NCI-H128 (cell line): ENCODE data around the gene TRIM15.
"Not testable (repeated sequence)": the region's sequence is repeated elsewhere in the genome, so short reads cannot be mapped to it uniquely, and the experiment has no call there.

Source experiments
- DNase-seq: peaks from one replicate; lab custom pipeline; 2025; ENCODE audit not compliant: unreplicated experiment; lab: John Stamatoyannopoulos, UW

The TRIM15 gene

DNA sequence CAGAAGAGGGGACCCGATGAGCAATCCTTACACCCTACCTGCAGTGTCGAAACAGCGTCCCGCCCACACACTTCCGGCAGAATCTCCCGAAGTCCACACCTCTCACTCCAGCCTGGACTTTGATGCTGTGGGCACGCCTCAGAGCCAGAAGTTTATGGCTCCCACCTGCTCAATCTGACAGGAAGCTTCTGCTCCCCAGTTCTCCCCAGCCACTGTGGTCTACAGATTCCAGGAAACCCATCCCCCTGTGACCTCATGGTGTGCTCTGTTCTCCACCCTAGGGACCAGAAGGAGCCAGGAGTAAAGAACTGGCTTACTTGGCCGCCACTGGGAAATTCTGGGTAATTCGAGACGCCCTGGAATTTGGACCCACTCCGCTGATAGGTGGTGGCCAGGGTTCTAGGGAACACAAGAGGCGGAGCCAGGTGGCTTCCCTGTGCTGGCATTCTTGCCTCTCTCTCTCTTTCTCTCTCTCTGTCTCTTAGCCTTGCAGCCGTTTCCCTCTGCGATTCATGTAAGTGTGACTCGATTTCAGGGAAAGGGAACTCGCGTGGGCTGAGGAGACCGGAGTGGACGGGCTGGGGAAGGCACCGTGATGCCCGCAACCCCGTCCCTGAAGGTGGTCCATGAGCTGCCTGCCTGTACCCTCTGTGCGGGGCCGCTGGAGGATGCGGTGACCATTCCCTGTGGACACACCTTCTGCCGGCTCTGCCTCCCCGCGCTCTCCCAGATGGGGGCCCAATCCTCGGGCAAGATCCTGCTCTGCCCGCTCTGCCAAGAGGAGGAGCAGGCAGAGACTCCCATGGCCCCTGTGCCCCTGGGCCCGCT is at the start of gene TRIM15:
TRIM15 (plus strand) TSS at position 457 of the 828 bp plus-strand sequence; CDS start at position 596, 139 bp downstream.
- DNase-seq, result no peak

DNA sequence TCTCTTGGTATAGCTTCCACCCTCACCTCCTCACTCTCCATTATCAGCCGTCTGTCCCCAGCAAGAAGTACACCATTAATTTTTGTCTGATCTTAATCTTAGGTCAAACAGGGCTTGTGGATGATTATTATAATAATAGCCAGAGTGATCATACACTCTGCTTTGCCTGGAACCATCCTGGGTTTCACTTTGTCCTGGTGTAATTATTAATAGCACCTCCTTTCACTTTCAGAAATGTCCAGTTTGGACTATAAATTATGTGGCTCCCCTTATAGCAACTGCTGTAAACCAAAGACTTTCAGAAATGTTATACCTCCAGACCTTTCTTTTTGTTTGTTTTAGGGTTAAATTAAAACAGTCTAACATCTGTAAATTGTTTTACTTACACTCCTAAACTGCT is 49.5 kb upstream of the TRIM15 start:
- DNase-seq, result no peak

DNA sequence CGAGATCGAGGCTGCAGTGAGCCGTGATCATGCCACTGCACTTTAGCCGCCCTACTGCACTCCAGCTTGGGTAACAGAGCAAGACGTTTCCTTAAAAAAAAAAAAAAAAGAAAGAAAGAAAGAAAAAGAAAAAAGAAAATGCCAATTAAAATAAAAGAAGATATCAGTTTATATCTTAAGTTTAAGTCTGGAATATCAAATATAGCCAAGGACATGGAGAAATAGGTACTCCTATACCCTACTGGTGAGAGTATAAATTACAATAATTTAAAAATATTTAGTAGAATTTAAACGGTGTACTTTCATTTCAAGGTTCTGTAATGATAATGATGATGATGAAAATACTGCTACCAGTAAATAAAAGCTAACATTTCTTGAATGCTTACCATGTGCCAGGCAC is 46.6 kb upstream of the TRIM15 start:
- DNase-seq, result no peak

DNA sequence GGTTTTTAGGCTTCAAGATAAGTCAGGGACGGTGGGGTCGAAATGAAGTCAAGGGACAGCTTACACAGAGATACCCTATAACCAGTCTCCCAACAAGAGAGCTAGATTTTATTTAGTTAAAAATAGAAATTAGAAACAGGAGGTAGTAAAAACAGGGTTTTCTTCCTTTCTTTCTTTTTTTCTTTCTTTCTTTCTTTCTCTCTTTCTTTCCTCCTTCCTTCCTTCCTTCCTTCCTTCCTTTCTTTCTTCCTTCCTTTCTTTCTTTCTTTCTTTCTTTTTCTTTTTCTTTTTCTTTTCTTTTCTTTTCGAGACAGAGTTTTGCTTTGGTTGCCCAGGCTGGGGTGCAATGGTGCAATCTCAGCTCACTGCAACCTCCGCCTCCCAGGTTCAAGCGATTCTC is 44.7 kb upstream of the TRIM15 start:
- not testable (repeated sequence) for DNase-seq

DNA sequence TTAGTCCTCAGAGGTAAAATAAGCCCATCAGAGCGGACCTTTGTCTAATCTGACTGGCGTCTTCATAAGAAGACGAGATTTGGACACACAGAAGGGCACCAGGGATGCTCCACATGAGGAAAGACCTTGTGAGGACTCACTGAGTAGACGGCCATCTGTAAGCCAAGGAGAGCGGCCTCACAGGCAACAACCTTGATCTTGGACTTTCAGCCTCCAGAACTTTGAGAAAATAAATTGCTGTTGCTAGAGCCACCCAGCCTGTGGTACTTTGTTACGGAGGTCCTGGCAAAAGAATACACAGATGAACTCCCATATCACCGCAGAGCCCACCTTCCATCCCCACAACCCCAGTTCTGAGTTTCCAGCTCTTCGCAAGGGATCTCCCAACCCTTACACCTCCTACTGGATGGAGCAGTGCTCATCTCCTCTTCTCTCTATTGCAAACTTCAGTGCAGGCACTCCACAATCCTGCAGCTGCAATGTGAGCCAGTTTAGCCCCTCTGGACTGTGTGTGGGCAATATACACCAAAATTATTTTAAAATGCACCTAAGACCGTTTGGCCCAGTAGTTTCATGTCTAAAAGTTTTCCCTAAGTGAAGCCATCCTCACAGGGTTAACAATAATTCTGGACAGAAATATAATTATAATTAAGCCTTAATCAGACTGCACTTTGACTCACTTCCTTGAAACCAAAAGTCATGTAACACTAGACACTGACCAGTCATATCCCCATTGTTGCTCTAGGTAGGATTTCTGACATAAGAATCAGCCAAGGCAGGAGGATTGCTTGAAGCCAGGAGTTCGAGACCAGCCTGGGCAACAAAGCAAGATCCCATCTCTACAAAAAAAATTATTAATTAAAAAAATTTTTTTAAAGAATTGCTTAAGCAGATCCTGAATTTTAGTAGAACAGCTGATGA is 41.6 kb upstream of the TRIM15 start:
- no peak for DNase-seq

DNA sequence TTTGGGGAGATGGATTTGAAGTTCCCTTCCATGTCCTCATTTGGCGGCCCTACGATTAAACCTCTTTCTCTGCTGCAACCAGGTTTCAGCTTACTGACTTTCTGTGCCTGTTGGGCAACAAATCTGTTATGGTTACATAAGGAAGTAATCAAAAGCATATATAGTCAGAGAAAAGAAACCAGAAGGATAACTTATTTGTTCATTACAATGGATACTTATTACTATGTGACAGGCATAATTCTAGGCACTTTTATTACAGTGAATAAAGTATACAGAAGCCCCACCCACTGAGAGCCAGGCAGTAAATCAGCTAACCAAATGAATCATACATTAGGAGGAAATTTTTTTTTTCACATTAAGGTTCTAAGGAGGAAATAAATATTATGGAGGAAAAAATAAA is 40.8 kb upstream of the TRIM15 start:
- no peak for DNase-seq

DNA sequence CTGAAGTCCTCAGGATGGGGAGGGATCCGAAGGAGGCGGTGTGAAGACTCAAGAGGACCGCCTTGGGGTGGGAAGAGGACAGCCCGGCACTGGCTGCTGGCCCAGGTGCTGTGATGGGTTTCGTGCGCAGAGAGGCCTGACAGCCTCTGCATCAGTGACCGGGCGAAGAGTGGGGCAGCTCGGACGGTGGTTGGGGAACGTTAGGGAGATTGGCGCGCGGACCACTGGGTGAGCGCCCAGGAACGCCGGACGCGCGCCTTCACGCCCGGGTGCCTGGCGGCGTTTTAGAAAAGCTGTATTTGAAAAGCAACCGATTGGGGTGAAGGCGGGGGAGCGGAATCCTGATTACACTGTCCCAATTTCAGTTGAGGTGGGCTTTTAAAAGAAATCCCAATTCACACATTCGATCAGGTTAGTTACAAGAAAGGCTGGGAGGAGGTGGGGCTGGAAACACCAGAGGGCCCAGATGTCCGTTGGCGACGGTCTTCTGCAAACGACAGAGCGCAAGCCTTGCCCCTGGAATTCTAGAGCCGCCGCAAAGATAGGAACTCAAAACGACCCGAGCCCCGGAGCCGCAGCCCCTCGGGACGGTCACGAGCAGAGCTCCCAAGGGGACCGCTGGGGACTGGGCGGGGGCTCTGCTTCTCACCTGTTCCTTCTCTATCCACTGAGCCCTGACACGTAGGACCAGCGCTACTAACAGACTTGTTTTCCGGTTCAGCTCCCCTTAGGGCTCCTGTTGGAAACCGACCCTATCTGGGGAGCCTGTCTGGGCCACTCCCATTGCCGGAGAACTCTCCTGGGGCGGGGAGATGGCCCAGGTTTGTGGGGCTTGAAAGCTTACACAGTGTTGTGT is 35.9 kb upstream of the TRIM15 start:
- no peak for DNase-seq

DNA sequence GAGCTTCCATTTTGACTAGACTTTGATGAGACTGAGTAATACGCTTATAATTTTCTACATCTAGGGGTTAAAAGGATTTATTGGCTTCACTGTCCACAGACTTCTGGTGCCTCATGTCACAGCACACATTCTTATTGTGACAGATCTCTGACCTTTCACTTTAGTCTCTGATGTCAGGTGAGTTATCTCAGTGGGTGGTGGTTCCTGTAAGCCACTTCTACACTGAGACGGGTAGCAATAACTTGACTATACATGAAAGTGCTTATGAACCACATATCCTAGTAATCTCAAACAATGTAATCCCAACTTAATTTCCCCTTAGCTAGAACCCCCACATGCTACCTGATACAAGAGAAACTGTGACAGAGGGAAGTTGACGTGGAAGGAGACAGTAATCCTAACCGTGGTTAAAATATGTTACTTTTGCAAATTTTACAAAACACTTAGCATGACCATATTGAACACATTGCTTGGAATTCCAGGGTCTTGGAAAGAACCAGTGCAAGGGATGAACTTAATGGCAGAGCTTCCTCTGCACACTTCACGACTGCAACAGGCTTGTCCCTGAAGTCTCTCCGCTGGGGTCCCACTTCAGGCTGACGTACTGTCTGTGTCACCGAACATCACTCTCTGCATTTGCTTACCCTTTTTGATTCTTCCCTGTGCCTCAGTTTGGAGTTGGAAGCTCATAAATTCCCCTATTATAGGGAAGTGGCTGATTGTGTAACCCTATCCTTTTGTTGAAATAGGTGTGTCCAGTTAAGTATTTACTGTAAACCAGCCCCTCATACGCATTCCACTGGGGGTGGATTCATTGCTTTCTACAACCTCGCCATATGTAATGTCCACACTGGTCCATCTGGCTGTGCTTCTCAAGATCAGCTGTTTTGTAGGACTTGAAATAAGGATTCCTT is 33.8 kb upstream of the TRIM15 start:
- no peak for DNase-seq

DNA sequence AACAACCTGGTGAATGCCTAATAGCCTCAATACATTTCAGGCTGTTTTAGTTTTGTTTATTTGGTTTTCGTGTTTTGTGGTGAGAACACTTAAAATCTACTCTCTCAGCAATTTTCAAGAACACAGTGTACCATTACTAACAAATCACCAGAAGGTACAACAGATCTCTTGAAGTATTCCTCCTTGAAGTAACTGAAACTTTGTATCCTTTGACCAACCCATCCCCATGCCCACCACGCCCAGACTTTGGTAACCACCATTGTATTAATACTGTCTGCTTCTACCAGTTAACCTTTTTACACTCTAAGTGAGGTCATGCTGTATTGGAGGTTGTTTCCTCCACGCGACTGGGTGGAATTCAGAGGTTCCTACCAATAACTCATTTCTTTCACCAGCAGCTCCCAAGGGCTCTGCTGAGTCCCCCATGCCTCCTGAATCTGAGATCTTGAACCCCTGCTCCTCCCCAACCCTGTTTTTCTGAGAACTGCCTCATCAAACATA is 33.1 kb upstream of the TRIM15 start:
- DNase-seq, result no peak

DNA sequence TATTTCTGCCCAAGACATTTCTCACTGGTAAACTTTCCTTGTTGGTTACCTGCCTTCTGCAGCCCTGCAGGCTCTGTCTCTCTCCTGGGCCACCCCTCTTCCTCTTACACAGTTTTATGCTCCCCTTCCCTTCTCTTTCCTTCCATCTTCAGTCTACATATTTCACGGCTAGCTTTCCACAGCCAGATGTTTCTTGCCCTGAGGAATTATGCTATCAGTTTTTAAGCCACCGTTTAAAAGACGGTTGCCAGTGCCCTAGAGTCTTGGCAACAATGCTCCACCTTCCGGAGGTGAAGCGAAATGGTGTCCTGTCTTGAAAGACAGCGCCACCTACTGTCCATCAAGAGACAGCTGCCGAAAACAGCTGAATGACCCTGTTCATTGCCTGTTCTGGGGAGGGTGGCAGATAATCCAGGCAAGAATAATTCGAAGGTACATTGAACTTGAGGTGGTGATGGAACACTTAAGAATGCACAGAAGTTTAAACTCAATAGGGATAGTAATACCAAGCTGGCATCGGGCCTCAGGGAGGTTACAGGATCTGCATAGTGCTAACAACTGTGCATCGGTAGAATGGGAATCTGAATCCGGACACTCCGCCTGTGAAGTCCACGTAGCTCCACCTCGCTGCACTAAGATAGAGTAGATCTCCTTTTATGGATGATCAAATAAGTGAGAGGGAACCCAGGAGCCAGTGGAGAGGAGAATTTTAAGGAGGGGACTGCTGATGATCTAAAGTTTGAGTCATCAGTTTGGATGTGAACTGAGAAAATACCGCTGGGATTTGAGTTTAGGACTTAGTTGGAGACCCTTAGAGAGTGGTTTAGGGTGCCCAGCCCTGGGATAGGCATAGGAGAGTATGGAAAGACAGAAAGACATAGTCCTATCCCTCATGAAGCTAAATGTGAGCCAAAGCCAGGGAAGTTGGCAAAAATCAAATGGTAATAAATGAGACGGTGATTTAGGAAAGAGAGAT is 32.2 kb upstream of the TRIM15 start:
- no peak for DNase-seq

DNA sequence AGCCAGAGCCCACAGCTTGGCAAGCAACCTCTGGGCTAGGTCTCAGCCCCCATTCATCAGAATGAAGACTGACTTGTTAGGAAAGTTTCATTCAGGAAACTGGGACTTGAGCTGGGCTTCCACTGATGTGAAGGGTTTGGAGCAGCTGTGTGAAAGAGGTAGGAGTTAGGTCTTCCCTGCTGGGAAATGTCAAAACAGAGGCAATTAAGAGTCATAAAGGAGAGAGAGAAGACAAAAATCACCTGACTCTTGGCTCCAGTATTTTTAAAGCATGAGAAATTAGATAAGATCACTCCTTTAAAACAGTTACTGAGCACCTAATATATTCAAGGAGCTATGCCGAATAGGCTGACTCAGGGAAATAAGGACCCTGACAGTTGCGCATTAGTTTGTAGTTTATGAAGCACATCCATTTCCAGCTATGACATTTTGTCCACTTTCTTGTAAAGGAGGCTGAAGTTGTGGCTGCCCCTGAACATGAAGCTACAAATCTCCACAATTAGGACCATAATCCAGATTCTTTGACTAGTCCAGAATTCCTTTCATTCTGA is 31.3 kb upstream of the TRIM15 start:
- DNase-seq, result no peak

DNA sequence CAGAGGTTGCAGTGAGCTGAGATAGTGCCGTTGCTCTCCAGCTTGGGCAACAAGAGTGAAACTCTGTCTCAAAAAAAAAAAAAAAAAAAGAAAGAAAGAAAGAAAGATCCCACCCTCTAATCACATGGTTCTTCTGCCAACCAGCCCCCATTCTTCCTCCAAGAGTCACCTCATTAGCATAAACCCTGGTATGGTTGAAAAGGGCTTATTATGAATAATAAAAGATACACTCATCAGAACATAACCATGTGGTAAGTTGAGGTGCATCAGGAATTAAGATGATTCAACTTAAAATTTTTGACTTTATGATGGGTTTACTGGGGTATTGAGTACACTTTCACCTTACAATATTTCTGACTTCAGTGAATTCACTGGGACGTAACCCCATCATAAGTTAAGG is 28.2 kb upstream of the TRIM15 start:
- no peak for DNase-seq

DNA sequence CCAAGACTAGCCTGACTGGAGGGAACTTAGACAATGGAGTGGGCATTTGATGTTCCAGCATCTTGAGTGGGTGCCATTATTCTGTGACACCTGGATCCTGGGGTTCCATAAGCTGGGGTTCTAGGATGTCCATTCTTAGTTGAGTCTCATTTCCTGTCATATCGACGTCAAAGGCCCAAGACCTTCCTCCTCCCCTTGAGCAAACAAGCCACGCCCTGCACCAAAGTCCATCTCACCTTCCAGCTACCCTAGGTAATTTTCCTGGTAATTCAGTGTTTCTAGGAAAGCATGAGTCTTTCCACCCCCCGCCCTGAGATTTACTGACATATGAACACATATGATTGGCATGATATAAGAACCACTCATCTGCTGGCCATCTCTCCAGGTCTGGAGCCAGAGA is 27.6 kb upstream of the TRIM15 start, which contains the start of gene TRIM40:
TRIM40 (plus strand) TSS at position 384 of the 400 bp plus-strand sequence. CDS start 897 bp downstream, outside the sequence.
- DNase-seq, result no peak

DNA sequence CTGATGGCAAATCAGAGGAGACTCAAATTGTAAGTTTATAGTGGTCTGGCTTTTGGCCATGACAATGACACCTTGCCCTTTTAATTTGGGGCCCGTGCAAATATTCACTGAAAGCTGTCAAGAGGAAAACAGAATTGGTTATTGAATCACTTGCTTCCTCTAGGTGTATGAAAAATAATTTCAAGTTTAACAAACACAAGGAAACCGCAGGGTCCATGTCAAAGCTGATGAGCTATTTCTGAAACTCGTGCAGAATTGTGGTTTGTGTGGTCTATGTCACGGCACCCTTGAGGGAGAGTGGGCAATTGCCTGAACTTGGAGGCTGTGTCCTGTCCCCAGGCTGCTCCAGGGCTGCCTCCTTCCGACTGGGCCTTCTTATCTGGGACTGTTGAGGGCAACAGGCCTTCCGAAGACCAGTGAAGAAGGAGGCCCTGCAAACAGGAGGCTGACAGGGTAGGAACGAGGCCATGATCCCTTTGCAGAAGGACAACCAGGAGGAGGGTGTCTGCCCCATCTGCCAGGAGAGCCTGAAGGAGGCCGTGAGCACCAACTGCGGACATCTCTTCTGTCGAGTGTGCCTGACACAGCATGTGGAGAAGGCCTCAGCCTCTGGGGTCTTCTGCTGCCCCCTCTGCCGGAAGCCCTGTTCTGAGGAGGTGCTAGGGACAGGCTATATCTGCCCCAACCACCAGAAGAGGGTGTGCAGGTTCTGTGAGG is 26.6 kb upstream of the TRIM15 start:
- no peak for DNase-seq

DNA sequence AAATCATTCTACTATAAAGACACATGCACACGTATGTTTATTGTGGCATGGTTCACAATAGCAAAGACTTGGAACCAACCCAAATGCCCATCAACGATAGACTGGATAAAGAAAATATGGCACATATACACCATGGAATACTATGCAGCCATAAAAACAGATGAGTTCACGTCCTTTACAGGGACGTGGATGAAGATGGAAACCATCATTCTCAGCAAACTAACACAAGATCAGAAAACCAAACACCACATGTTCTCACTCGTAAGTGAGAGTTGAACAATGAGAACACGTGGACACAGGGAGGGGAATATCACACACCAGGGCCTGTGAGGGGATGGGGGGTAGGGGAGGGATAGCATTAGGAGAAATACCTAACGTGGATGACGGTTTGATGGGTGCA is 23.1 kb upstream of the TRIM15 start:
- DNase-seq, result not testable (repeated sequence)

DNA sequence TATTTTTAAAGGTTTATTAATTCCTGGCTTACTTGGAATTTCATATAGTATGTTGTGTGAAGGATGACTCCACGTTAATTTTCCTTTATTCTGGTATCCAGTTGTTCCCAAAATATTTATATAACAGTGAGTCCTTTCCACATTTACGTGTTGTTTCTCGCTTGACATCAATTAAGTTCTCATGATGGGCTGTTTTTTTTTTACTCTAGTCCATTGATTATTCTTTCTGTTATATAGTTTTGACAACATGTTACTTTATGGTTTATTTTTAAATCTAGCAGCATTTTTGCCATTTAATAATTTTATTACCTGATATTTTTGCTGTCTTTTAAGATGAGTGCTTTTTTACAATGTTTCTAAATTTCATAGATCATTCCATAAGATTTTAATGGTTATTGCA is 20.7 kb upstream of the TRIM15 start:
- DNase-seq, result no peak

DNA sequence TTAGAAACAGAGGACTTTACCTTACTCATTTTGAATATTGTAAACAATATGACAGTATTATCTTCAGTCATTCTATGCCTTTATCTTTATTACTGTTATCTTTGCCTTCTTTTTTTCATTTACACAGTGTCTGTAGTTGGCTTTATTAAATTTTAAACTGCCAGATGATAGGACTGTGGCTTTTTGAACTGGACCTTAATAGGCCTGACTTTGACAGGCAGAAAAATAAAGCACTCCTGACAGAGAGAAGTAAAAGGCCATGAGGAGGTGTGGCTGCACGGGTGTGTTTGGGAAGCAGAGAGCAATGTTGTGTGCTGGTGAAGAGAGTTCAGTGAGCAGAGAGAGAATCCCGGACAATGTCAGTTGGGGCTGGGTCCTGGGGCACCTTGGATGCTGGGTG is 19.6 kb upstream of the TRIM15 start:
- DNase-seq, result no peak

DNA sequence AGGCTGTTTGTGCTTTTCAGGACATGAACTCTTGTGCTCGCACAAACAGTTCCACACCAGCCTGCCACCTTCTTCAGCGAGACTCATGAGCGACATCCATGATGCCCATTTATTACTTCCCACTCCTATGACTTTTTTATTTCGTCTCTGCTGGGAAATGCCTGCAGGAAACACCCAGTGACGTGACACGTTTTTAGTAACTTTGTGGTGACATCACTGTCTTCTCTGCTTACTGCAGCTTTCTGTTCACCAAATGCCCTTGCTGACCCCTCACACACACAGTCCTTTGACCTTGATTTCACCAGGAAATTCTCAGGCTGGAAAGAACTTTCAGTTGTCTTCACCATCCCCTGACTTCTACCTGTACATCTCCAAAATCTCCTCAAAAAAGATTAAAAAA is 18.5 kb upstream of the TRIM15 start:
- no peak for DNase-seq
